HCT116 (cell line): ENCODE data around the gene TAS1R1. TPM values are rescaled to one million over a fixed set of nuclear protein-coding genes. Genes with fewer than 3 reads are reported as not detected.

ENCODE experiments used
- ATAC-seq: fragments of 200-7000 bp; cut with Tn5 transposase; 2 replicates; pipeline ENCODE4 v1.9.1; 2020; ENCODE audit warnings: mild to moderate bottlenecking, moderate library complexity
- BruUV-seq: library from RNA; stranded (reverse); fragments of 400-500 nt; replicated peaks from 2 replicates; lab custom pipeline; 2021; lab: Mats Ljungman, UMichigan
- CTCF ChIA-PET: fragments of 300-600 bp; sonication (Branson Sonifier 250); formaldehyde crosslinking; loops from one replicate; lab custom pipeline; 2021; ENCODE audit warnings: antibody characterized with exemption; lab: Charles Lee
- POLR2A ChIA-PET: fragments of 300-600, 350-600 bp; sonication (Branson Sonifier 250); formaldehyde crosslinking; loops from one replicate; lab custom pipeline; 2021; ENCODE audit warnings: antibody characterized with exemption; lab: Charles Lee
- RAD21 ChIA-PET, 2 experiments: fragments of 300-600 bp; sonication (Branson Sonifier 250); formaldehyde crosslinking; loops; one replicate each; lab custom pipeline; 2023; ENCODE audit warnings: low total read pairs in 2 of 2; ENCODE audit not compliant: uncharacterized antibody in 2 of 2, unreplicated experiment in 2 of 2, low non-redundant PET in 1 of 2; lab: Charles Lee
- DNase-seq: peaks from one replicate; pipeline ENCODE4 v3.0.0-alpha.2; 2010; ENCODE audit warnings: low read depth, low spot score
- H2AFZ ChIP-seq: fragments of 200-600 bp; shearing (Covaris generic), sonication (generic); 2 replicates; pipeline ENCODE4 v1.6.1; 2017; ENCODE audit warnings: low read depth, mixed run types, mixed read lengths, antibody characterized with exemption, low read length; ENCODE audit not compliant: poor library complexity, severe bottlenecking
- H3K27ac ChIP-seq: 2 replicates; pipeline ENCODE4 v1.5.1; 2012; ENCODE audit warnings: low read depth, low read length
- H3K27me3 ChIP-seq: fragments of 200-600 bp; sonication (generic); 2 replicates; pipeline ENCODE4 v1.6.1; 2016; ENCODE audit warnings: mixed run types, low read length, mixed read lengths; ENCODE audit not compliant: insufficient read depth
- H3K36me3 ChIP-seq, 2 experiments: fragments of 200-500 bp in 1 of 2; fragments of 200-600 bp in 1 of 2; sonication (Bioruptor generic) in 1 of 2; sonication (generic) in 1 of 2; 2 replicates each; pipeline versions ENCODE4 v1.5.1 to v1.6.1; 2014 to 2016; ENCODE audit warnings: low read length in 2 of 2, inconsistent platforms in 1 of 2, mixed read lengths in 1 of 2, mixed run types in 1 of 2; ENCODE audit not compliant: insufficient read depth in 2 of 2, control insufficient read depth in 1 of 2
- H3K4me1 ChIP-seq, 2 experiments: fragments of 200-600 bp in 1 of 2; sonication (generic) in 1 of 2; 2 replicates each; pipeline versions ENCODE4 v1.5.1 to v1.6.1; 2012 to 2017; ENCODE audit warnings: low read length in 2 of 2, inconsistent platforms in 1 of 2, mild to moderate bottlenecking in 1 of 2, mixed read lengths in 1 of 2, mixed run types in 1 of 2, moderate library complexity in 1 of 2; ENCODE audit not compliant: insufficient read depth in 2 of 2, control insufficient read depth in 1 of 2
- H3K4me2 ChIP-seq: fragments of 200-600 bp; sonication (generic); 2 replicates; pipeline ENCODE4 v1.6.1; 2017; ENCODE audit warnings: mixed run types, low read length, mixed read lengths
- H3K4me3 ChIP-seq, 2 experiments: fragments of 200-600 bp in 1 of 2; sonication (generic) in 1 of 2; replicated peaks in 1 of 2; 2 replicates each; pipeline ENCODE4 v1.5.1; 2011 to 2016; ENCODE audit warnings: low read length in 2 of 2, control low read depth in 1 of 2, low read depth in 1 of 2, mild to moderate bottlenecking in 1 of 2, mixed read lengths in 1 of 2, mixed run types in 1 of 2
- H3K79me2 ChIP-seq: fragments of 200-600 bp; sonication (generic); 2 replicates; pipeline ENCODE4 v1.6.1; 2017; ENCODE audit warnings: mild to moderate bottlenecking, mixed run types, low read length, moderate library complexity, mixed read lengths; ENCODE audit not compliant: insufficient read depth
- H3K9ac ChIP-seq: fragments of 200-600 bp; sonication (generic); 2 replicates; pipeline ENCODE4 v1.6.1; 2016; ENCODE audit warnings: low read length, mixed read lengths
- H3K9me2 ChIP-seq: fragments of 200-600 bp; sonication (generic), shearing (Covaris generic); 2 replicates; pipeline ENCODE4 v1.6.1; 2017; ENCODE audit warnings: mixed run types, mild to moderate bottlenecking, moderate library complexity; ENCODE audit not compliant: insufficient read depth
- H3K9me3 ChIP-seq, 2 experiments: fragments of 200-500 bp in 1 of 2; fragments of 200-600 bp in 1 of 2; sonication (Bioruptor generic) in 1 of 2; sonication (generic) in 1 of 2; 2 replicates each; pipeline ENCODE4 v1.6.1; 2014 to 2017; ENCODE audit warnings: low read length in 2 of 2, mixed read lengths in 2 of 2, inconsistent platforms in 1 of 2, low read depth in 1 of 2, mild to moderate bottlenecking in 1 of 2, mixed run types in 1 of 2, moderate library complexity in 1 of 2; ENCODE audit not compliant: control insufficient read depth in 1 of 2, insufficient read depth in 1 of 2
- H4K20me1 ChIP-seq: fragments of 200-600 bp; sonication (generic), shearing (Covaris generic); 2 replicates; pipeline ENCODE4 v1.6.1; 2017; ENCODE audit warnings: mixed run types, mild to moderate bottlenecking, moderate library complexity; ENCODE audit not compliant: insufficient read depth
- ATF3 ChIP-seq: IDR thresholded peaks from 2 replicates; pipeline ENCODE4 v1.6.1; 2012
- CTCF ChIP-seq, 3 experiments: fragments of 200-600 bp in 1 of 3; sonication (generic) in 1 of 3; IDR thresholded peaks in 2 of 3; conservative IDR thresholded peaks in 1 of 3; 2 replicates each; pipeline ENCODE4 v1.5.1; 2012 to 2017; ENCODE audit warnings: low read depth in 2 of 3, low read length in 2 of 3, antibody characterized with exemption in 1 of 3, borderline replicate concordance in 1 of 3, control low read depth in 1 of 3, mild to moderate bottlenecking in 1 of 3, mixed read lengths in 1 of 3, mixed run types in 1 of 3, moderate library complexity in 1 of 3; ENCODE audit not compliant: insufficient read depth in 1 of 3
- ELF1 ChIP-seq: IDR thresholded peaks from 2 replicates; pipeline ENCODE4 v1.6.1; 2012; ENCODE audit warnings: low read depth, borderline replicate concordance
- EZH2 ChIP-seq: fragments of 200-600 bp; sonication (generic); IDR thresholded peaks from 2 replicates; pipeline ENCODE4 v1.6.1; 2017; ENCODE audit warnings: antibody characterized with exemption, mixed run types
- EZH2phosphoT487 ChIP-seq: fragments of 200-600 bp; IDR thresholded peaks from 2 replicates; pipeline ENCODE4 v1.6.1; 2018; ENCODE audit warnings: antibody characterized with exemption, borderline replicate concordance
- JUND ChIP-seq: IDR thresholded peaks from 2 replicates; pipeline ENCODE4 v1.6.1; 2012
- RAD21 ChIP-seq: IDR thresholded peaks from 2 replicates; pipeline ENCODE4 v1.6.1; 2012; ENCODE audit warnings: low read depth, mild to moderate bottlenecking
- SIN3A ChIP-seq: IDR thresholded peaks from 2 replicates; pipeline ENCODE4 v1.6.1; 2012; ENCODE audit warnings: low read depth
- SP1 ChIP-seq: IDR thresholded peaks from 2 replicates; pipeline ENCODE4 v1.6.1; 2012; ENCODE audit warnings: low read depth
- SRF ChIP-seq: IDR thresholded peaks from 2 replicates; pipeline ENCODE4 v1.6.1; 2012; ENCODE audit warnings: low read depth
- TCF7L2 ChIP-seq: IDR thresholded peaks from 2 replicates; pipeline ENCODE4 v1.7.0; 2011; ENCODE audit warnings: borderline replicate concordance, inconsistent platforms; ENCODE audit not compliant: insufficient read depth, insufficient read length; ENCODE audit errors: extremely low read depth
- ZBTB33 ChIP-seq: IDR thresholded peaks from 2 replicates; pipeline ENCODE4 v1.6.1; 2011; ENCODE audit warnings: mild to moderate bottlenecking, low read length, moderate library complexity; ENCODE audit not compliant: insufficient replicate concordance; ENCODE audit errors: extremely low read depth
- ZNF274 ChIP-seq: fragments of 200-500 bp; sonication (Bioruptor generic); IDR thresholded peaks from 2 replicates; pipeline ENCODE4 v1.6.1; 2014; ENCODE audit warnings: mild to moderate bottlenecking, low read depth, low read length, inconsistent platforms
- intact Hi-C: fragments of 100-400 bp; cut with micrococcal nuclease; formaldehyde crosslinking; loops from 2 replicates; pipeline ENCODE4 v1.10.0; 2022
- total RNA-seq: library from RNA; stranded (reverse); gene quantifications from one replicate; pipeline ENCODE4 v1.2.1, GENCODE V29; 2021; ENCODE audit not compliant: unreplicated experiment

TAS1R1 gene
- total RNA-seq, 1 experiment from 2014 or later, result not detected

GRCh38 chr1:6547301-6547700 is 7.8 kb upstream of the TAS1R1 start (continued):
- TF ChIP-seq CTCF (IDR thresholded peaks at IDR 0.05 in 2 of 3, conservative IDR thresholded peaks at IDR 0.05 in 1 of 3; ENCODE audit: borderline replicate concordance in 1 of 3, insufficient read depth in 1 of 3, low read depth in 2 of 3, low read length in 2 of 3) (peak in 1 of 3 experiments; percentile 21; a peak in 2 of 6 replicates), JUND (no peak)

GRCh38 chr1:6554031-6554906 is 838 bp upstream of the TAS1R1 start, which contains the start of gene NOL9:
Gene NOL9, minus strand, starts transcription at chr1:6554513. Its CDS starts 11 bp downstream, at chr1:6554502.
- peak within 1 kb of the TSS; percentile 97 for H3K9ac ChIP-seq
- peaks cover 8 to 11% of the 10 kb centered on the region in 2 experiments for H3K36me3 ChIP-seq
- H3K4me3 ChIP-seq, result peak within 1 kb of the TSS; percentile 98
- peak within 1 kb of the TSS; percentile 96 for H3K27ac ChIP-seq
- H3K4me1 ChIP-seq, result peaks cover 9 to 14% of the 10 kb centered on the region in 2 experiments
- BruUV-seq, result no TSS peak
- intact Hi-C loops, result loop anchor here (1.0 to 2.0 kb wide), 2 partner anchors 49 to 92 kb away; partner anchors contain the start of gene KLHL21
- DNase-seq, result peak; percentile 78
- CTCF ChIA-PET, result interaction anchor here (0.9 to 1.2 kb wide), 4 partner anchors 26 to 64 kb away, joined by 3 to 4 read pairs (median 3); partner anchors contain the start of gene ZBTB48
- peaks cover 8% of the 10 kb centered on the region; the same call in 1 of the 2 replicates for H4K20me1 ChIP-seq
- no peaks in the 10 kb centered on the region for H3K9me3 ChIP-seq
- H2AFZ ChIP-seq, result peak within 1 kb of the TSS; percentile 89
- peak; percentile 91 for ATAC-seq
- peaks cover 44% of the 10 kb centered on the region for H3K79me2 ChIP-seq
- no peaks in the 10 kb centered on the region for H3K9me2 ChIP-seq
- no peaks in the 10 kb centered on the region for H3K27me3 ChIP-seq
- RAD21 ChIA-PET, result no interaction called here
- POLR2A ChIA-PET, result interaction anchor here (0.6 kb wide), 1 partner anchor 114 kb away, joined by 5 read pairs; no protein-coding TSS in a partner anchor
- peak within 1 kb of the TSS; percentile 99 for H3K4me2 ChIP-seq
- peak; percentile 58 for TF ChIP-seq RAD21
- TF ChIP-seq EZH2, result no peak
- TF ChIP-seq TCF7L2, result peak; percentile 27
- no peak for TF ChIP-seq EZH2phosphoT487
- no peak for TF ChIP-seq ZNF274
- TF ChIP-seq ATF3, result no peak
- peak; percentile 57; the same call in 1 of the 2 replicates for TF ChIP-seq SP1
- TF ChIP-seq SRF, result no peak; the same call in 1 of the 2 replicates
- TF ChIP-seq CTCF (IDR thresholded peaks at IDR 0.05 in 2 of 3, conservative IDR thresholded peaks at IDR 0.05 in 1 of 3; ENCODE audit: borderline replicate concordance in 1 of 3, insufficient read depth in 1 of 3, low read depth in 2 of 3, low read length in 2 of 3), result peak; percentile 81 to 89 (median 88)
- TF ChIP-seq SIN3A, result peak; percentile 73
- TF ChIP-seq JUND, result no peak
- TF ChIP-seq ZBTB33, result peak; percentile 98
- TF ChIP-seq ELF1, result no peak
